GM21786 (cell line): Measurements from ENCODE around the gene SCART1.
"Not testable (repeated sequence)": the region's sequence is repeated elsewhere in the genome, so short reads cannot be mapped to it uniquely, and the experiment has no call there.

Experiments used
- ATAC-seq: cut with Tn5 transposase; IDR thresholded peaks from one replicate; pipeline ENCODE4 v1.9.1; 2021; ENCODE audit not compliant: unreplicated experiment

Gene SCART1

DNA sequence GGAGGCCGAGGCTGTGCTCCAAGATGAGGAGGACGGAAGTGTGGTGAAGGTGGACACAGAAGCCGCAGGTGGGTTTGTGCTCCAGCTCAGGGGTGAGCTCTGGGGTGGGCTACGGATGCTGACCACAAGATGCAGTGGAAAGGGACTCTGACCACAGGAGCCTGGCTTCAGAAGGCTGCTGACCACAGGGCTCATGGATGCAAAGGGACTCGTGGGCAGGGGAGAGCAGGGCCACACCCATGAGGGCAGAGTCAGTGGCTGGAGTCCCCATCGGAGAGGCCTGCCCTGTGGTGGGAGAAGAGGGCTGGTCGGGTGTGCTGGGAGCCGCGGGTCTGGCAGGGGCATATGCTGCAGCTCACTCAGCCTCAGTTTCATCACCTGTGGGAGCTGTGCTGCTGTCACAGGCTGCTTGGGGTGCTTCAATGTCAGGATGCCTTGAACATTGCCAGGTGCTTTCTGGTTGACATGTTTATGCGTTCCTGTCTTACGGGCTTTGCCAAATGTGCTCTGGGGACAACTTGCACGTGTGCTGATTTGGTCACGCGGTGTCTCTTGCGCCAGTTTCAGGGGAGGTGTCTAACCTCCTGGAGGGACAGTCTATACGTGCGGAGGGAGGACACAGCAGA lies 13.7 kb downstream of the SCART1 start:
- no peak for ATAC-seq

GRCh38 chr10:133469205-133469604 lies 15.5 kb downstream of the SCART1 start:
- not testable (repeated sequence) for ATAC-seq

- ATAC-seq: no peak
These were observed 17.8 kb downstream of the SCART1 start for GRCh38 chr10:133471300-133472109.

GRCh38 chr10:133473270-133473669 lies 19.5 kb downstream of the SCART1 start:
- no peak for ATAC-seq

DNA sequence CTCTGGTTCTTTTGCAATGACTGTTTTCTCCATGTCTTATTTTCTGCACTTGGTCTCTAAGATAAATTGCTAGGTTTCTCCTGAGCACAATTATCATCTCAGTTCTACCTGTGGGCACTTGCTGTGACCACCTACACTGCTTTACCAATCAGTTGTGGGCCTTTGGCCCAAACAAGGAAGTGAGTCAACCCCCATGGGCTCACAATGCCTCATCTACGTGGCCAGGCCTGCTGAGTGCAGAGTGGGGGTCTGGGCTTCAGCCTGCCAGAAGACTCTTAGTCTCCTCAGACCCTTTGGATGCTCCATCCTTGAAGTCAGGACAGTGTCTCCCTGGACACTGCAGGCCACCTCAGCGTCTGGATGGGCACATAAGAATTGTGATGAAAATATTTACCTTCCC lies 20.3 kb downstream of the SCART1 start:
- no peak for ATAC-seq

- ATAC-seq: no peak
These were observed 21.1 kb downstream of the SCART1 start for GRCh38 chr10:133474665-133475424.

- ATAC-seq: no peak
These were observed 21.6 kb downstream of the SCART1 start for GRCh38 chr10:133475425-133475734.

- ATAC-seq: no peak
These were observed 22.3 kb downstream of the SCART1 start for GRCh38 chr10:133475821-133476640.

DNA sequence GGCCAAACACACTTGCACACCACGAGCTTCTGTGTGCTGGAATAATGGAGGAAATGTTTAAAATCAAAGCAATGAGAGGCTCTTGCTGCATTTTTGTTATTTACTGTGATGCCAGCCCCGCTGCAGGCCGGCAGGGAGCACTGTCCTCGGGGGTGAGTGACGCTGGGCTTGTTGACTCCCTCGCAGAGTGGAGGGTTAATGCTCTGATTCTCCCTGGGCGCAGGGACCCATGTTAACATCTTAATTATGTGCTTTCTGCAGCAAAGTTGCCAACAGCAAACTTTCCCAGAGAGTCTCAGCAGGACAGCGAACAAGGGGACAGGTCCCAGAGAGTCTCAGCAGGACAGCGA lies 22.9 kb downstream of the SCART1 start:
- ATAC-seq: no peak

GRCh38 chr10:133481086-133481643 lies 27.4 kb downstream of the SCART1 start:
- no peak for ATAC-seq

DNA sequence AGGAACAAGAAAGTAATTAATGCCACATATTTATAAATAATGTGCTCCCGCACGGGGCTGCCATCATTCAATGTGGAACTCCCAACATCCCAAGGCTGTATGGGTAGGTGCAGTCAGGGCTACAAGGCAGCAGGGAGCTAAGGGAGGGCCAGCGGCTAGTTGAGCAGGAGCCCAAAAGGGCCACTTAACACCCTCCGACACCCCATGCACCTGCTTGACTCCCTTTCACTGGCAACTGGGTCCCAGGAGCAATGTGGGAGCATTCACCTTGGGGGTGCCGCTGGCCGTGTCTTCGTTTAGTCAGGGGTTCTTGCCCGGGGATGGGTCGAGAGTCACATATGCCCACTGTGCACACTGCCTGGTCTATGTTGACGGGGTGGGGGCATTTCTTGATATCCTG lies 27.9 kb downstream of the SCART1 start:
- ATAC-seq: no peak

DNA sequence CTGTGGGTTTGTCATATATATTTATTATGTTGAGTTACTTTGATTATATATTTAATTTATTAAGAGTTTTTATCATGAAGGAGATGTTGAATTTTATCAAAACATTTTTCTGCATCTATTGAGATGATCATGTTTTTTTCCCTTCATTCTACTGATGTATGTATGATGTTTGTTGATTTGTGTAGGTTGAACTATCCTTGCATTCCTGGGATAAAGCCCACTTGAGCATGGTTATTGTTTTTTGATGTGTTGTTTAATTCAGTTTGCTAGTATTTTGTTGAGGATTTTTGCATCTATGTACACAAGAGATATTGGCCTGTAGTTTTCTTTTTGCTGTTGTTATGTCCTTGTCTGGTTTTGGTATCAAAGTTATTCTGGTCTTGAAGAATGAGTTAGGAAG lies 31.1 kb downstream of the SCART1 start:
- ATAC-seq: no peak

DNA sequence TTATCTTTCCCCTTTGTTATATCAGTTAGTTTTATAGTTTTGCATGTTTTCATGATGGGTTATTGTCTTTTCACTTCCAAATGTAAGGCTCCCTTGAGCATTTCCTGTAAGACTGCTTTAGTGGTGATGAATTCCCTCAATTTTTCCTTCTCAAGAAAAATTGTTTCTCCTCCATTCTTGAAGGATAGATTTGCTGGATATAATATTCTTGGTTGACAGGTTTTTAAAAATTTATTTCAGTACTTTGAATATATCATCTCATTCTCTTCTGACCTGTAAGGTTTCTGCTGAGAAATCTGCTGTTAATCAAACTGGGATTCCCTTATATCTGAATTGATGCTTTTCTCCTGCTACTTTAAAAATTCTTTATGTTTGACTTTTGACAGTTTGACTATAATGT lies 33.3 kb downstream of the SCART1 start:
- no peak for ATAC-seq

DNA sequence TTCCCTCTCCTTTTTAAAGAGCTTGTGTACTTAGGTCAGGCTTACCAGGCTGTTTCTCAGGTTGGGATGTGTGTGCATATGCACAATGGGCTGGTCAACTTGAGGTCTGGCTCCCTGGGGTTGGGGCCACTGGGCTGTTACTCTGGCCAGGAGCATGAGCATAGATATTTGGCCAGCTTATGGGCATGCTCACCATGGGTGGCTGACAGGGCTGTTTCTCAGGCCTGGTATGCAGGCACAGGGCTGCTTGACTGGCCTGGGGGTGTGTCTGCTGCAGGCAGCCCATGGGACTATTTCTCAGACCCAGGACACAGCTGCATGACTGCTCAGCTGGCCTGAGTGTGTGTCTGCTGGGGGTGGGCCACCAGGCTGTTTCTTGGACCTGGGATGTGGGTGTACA lies 34.6 kb downstream of the SCART1 start:
- no peak for ATAC-seq

GRCh38 chr10:133489816-133490588 lies 36.3 kb downstream of the SCART1 start:
- no peak for ATAC-seq

GRCh38 chr10:133493562-133493961 lies 39.8 kb downstream of the SCART1 start:
- not testable (repeated sequence) for ATAC-seq

- ATAC-seq: not testable (repeated sequence)
These were observed 43.6 kb downstream of the SCART1 start for GRCh38 chr10:133497363-133497762.

DNA sequence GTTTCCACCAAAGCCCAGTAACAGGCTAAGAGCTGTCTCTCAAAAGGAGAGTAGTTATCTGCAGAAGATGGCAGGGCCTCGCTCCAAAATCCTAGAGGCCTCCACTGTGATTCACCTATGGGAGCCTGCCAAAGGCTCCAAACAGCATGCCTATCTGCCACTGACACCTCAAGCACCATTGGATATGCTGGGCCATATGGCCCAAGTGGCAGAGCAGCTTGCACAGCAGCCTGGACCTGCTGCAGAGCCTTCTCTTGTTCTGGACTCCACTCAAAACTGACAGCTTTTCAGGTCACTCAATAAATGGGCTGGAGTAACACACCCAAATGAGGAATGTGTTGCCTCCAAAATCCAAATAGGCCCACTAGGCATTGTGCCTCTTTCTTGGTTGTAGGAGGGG lies 45.4 kb downstream of the SCART1 start:
- ATAC-seq: not testable (repeated sequence)

GRCh38 chr10:133500897-133501296 lies 47.2 kb downstream of the SCART1 start:
- not testable (repeated sequence) for ATAC-seq

GRCh38 chr10:133509700-133510099 lies 56.0 kb downstream of the SCART1 start:
- ATAC-seq: no peak
